ENCODE measurements around the gene FKBP7. TPM values are rescaled to one million over a fixed set of nuclear protein-coding genes. Genes with fewer than 3 reads are reported as not detected.
A peak's percentile ranks its signal among the peaks of the same experiment; 100 is the strongest.

The FKBP7 gene
- total and polyA plus RNA-seq, 4 donors: 16.7 to 59.1 (median 32.2) TPM

DNA sequence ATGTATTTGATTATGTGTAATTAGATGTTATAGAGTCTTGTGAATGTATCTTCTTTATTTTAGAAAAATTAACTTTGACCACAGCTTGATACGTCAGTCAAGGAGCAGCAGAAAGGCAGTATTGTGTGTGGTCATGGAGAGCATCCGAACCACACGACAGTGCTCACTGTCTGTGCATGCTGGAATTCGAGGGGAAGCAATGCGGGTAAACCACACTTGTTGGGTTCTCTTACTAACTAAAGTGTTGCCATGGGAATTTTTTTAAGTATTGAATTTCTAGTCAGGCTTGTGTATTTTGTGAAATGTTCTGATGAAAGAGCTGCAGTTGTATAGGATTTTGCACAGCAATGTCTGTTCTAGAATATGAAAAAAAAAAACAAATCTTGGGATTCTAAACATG, 22.5 kb downstream of the FKBP7 start:
- 58% methylated on average over 5 of the region's 5 CpGs for WGBS (ENCODE audit: insufficient coverage)
- peaks cover 9% of the 10 kb centered on the region for H3K4me1 ChIP-seq (ENCODE audit: control insufficient read depth, insufficient read depth, low read length)
- H3K27ac ChIP-seq (ENCODE audit: low read depth, low read length): no peak overlapping the region
- no peak for DNase-seq (ENCODE audit: low read depth in 4 of 6, low spot score in 6 of 6)
- no peaks in the 10 kb centered on the region for H3K9me3 ChIP-seq (ENCODE audit: control insufficient read depth, insufficient read depth, low read length)
- no peaks in the 10 kb centered on the region for H3K36me3 ChIP-seq (ENCODE audit: control insufficient read depth, insufficient read depth, low read length)
- H3K4me3 ChIP-seq (ENCODE audit: low read depth, low read length): no peak overlapping the region
- H3K27me3 ChIP-seq (ENCODE audit: control insufficient read depth, insufficient read depth, low read length): no peaks in the 10 kb centered on the region

DNA sequence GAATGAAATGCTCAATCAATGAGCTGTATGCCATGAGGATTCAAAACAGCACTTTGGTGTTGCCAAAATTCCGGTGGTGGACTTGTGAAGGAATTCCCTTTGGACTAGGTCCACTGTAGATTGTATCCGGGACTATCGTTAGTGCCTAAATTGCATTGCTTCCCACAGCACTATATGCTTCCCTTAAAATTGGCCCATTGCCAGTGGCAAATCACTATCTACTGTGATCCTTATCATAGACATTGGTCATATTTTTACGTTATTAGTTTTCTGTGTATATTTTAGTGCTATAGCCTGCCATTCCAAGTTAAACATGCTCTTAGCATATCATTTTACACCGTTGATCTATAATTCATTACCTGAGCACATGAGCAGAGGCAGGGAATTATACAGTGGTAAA, 25.5 kb downstream of the FKBP7 start:
- Histone ChIP-seq H3K36me3 (ENCODE audit: control insufficient read depth, insufficient read depth, low read length) (no peaks in the 10 kb centered on the region), H3K9me3 (ENCODE audit: control insufficient read depth, insufficient read depth, low read length) (no peaks in the 10 kb centered on the region), H3K27me3 (ENCODE audit: control insufficient read depth, insufficient read depth, low read length) (no peaks in the 10 kb centered on the region), H3K4me1 (ENCODE audit: control insufficient read depth, insufficient read depth, low read length) (peaks cover 17% of the 10 kb centered on the region), H3K4me3 (ENCODE audit: low read depth, low read length) (no peak overlapping the region), H3K27ac (ENCODE audit: low read depth, low read length) (no peak overlapping the region)
- DNase-seq (ENCODE audit: low read depth in 4 of 6, low spot score in 6 of 6): peak in 1 of 6 donors; percentile 6
- WGBS (ENCODE audit: insufficient coverage): no CpG with 5 or more reads among the region's 5 CpGs

DNA sequence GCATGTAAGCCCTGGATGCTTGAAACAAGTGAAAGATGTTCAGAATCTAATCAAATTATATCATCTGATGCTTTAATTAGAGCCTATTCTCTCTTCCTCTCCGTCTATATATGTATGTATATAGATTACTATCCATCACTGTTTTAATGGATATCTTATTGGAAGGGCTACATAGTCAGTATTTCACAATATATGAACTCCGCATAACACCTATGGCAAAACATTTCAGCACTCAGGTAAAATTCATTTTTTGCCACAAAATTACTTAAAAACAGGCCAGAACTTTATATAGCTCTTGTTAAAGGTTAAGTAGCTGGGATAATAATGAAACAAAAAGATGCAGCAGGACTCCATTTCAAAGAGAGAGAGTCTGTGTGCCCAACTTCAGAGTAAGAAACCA, 26.1 kb downstream of the FKBP7 start:
- Histone ChIP-seq H3K27ac (ENCODE audit: low read depth, low read length) (no peak overlapping the region), H3K4me3 (ENCODE audit: low read depth, low read length) (no peak overlapping the region), H3K4me1 (ENCODE audit: control insufficient read depth, insufficient read depth, low read length) (peaks cover 17% of the 10 kb centered on the region), H3K9me3 (ENCODE audit: control insufficient read depth, insufficient read depth, low read length) (no peaks in the 10 kb centered on the region), H3K36me3 (ENCODE audit: control insufficient read depth, insufficient read depth, low read length) (no peaks in the 10 kb centered on the region), H3K27me3 (ENCODE audit: control insufficient read depth, insufficient read depth, low read length) (no peaks in the 10 kb centered on the region)
- WGBS (ENCODE audit: insufficient coverage): no CpG with 5 or more reads among the region's 2 CpGs
- peak in 1 of 6 donors; percentile 8 for DNase-seq (ENCODE audit: low read depth in 4 of 6, low spot score in 6 of 6)

DNA sequence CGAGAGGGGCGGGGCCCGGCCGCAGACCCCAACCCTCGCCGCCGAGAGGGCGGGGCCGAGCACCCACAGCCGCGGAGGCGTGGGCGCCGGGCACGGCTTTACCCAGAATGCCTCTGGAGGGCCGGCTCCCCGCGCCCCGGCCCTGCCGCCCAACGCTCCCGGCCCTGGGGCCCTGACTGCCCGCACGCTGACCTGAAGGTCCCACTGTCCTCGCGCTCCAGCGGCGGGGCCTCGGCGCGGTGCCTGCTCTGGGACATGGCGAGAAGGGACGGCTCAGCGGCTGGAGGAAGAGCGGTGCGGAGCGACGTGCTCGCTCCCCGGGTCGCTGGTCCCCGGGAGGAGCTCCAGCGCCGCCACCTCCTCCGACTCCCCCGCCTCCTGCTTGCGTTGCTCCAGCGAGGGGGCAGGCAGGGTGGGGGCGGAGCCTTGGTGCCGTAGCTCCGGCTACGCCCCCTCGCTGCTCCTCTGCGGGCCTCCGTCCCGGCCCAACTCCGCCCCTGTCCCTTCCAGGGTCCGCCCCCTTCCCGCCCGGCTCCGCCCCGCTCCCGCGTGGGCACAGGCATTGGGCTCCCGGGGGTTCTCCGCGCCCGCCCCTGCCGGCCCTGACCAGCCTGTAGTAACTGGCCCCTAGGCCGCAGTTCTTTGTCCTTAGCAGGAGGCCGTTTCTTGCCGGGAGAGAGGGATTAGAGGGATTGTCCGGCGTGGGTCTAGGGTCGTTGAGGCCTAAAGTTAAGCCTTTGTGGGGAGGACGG, 27.4 kb downstream of the FKBP7 start, which contains the start of the genes PJVK and PRKRA:
Gene PJVK, plus strand, starts transcription at position 605 of the 752 bp plus-strand sequence. CDS start 2,032 bp downstream, outside the sequence.
Gene PRKRA, minus strand, starts transcription at position 402 of the 752 bp plus-strand sequence. Its CDS starts 145 bp downstream, at position 257.
- H3K4me1 ChIP-seq (ENCODE audit: control insufficient read depth, insufficient read depth, low read length): peaks cover 17% of the 10 kb centered on the region
- WGBS (ENCODE audit: insufficient coverage): under 1% methylated on average over 76 of the region's 76 CpGs
- H3K4me3 ChIP-seq (ENCODE audit: low read depth, low read length): peak within 1 kb of the TSS; percentile 90
- H3K9me3 ChIP-seq (ENCODE audit: control insufficient read depth, insufficient read depth, low read length): no peaks in the 10 kb centered on the region
- peaks cover 9% of the 10 kb centered on the region for H3K36me3 ChIP-seq (ENCODE audit: control insufficient read depth, insufficient read depth, low read length)
- H3K27ac ChIP-seq (ENCODE audit: low read depth, low read length): peak within 1 kb of the TSS; percentile 98
- peak; percentile 93 to 99 (median 94) for DNase-seq (ENCODE audit: low read depth in 4 of 6, low spot score in 6 of 6)
- H3K27me3 ChIP-seq (ENCODE audit: control insufficient read depth, insufficient read depth, low read length): no peaks in the 10 kb centered on the region

DNA sequence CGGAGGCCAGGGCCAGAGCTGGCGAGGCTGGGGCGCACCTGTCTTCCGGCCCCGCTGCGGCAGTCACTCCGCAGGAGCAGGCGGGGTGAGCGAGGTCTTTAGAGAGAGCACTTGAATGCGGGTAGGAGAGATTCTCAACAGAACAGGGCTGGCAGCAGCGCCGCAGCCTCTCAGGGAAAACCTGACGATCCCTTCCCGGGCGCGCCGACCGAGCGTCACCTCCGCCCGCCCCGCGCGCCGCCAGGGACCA, 28.0 kb downstream of the FKBP7 start:
- H3K27me3 ChIP-seq (ENCODE audit: control insufficient read depth, insufficient read depth, low read length): no peaks in the 10 kb centered on the region
- under 1% methylated on average over 25 of the region's 25 CpGs for WGBS (ENCODE audit: insufficient coverage)
- peaks cover 14% of the 10 kb centered on the region for H3K36me3 ChIP-seq (ENCODE audit: control insufficient read depth, insufficient read depth, low read length)
- no peaks in the 10 kb centered on the region for H3K9me3 ChIP-seq (ENCODE audit: control insufficient read depth, insufficient read depth, low read length)
- DNase-seq (ENCODE audit: low read depth in 4 of 6, low spot score in 6 of 6): no peak
- H3K4me1 ChIP-seq (ENCODE audit: control insufficient read depth, insufficient read depth, low read length): peaks cover 17% of the 10 kb centered on the region
- peak overlapping the region; percentile 98 for H3K27ac ChIP-seq (ENCODE audit: low read depth, low read length)
- peak overlapping the region; percentile 90 for H3K4me3 ChIP-seq (ENCODE audit: low read depth, low read length)

DNA sequence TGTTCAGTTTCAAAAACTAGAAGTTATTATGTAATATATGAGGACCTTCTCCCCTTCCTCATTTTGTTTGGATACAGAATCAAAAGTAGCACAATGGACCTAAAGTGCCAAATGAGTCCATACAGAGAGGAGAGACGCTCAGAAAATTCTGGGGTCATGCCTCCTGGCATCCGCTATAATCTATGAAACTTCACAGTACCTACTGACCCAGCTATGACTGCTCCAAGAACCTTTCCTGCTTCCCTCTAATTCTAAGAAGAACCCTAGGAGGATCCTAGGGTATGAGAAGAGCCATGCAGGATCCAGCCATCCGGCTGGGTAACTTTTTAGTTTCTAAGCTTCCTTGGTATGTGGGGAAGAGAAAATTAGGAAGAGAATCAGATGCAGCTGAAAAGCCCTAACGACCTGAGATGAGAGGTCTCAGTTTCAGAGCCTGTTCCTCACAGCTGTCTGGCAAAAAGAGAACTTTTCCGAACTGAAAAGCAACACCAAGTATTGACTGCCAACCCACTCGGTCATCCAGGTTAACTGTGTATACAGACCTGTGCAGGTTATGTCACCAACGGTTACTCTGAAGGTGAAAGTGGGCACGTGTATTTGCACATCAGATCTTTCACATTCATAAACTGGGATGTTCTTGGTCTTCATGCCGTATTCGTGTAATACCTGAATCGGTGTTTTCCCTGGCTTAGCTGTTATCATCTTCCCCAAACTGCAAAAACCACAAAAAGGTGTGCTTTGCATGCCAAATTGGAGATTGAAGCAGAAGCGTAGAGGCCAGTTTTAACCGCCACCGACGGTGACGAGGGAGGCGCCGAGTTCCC, 28.5 kb downstream of the FKBP7 start:
- Histone ChIP-seq H3K27ac (ENCODE audit: low read depth, low read length) (peak overlapping the region; percentile 98), H3K9me3 (ENCODE audit: control insufficient read depth, insufficient read depth, low read length) (no peaks in the 10 kb centered on the region), H3K4me3 (ENCODE audit: low read depth, low read length) (peak overlapping the region; percentile 90), H3K36me3 (ENCODE audit: control insufficient read depth, insufficient read depth, low read length) (peaks cover 15% of the 10 kb centered on the region), H3K4me1 (ENCODE audit: control insufficient read depth, insufficient read depth, low read length) (peaks cover 17% of the 10 kb centered on the region), H3K27me3 (ENCODE audit: control insufficient read depth, insufficient read depth, low read length) (no peaks in the 10 kb centered on the region)
- WGBS (ENCODE audit: insufficient coverage): 3% methylated on average over 14 of the region's 18 CpGs
- DNase-seq (ENCODE audit: low read depth in 4 of 6, low spot score in 6 of 6): peak in 1 of 6 donors; percentile 35

DNA sequence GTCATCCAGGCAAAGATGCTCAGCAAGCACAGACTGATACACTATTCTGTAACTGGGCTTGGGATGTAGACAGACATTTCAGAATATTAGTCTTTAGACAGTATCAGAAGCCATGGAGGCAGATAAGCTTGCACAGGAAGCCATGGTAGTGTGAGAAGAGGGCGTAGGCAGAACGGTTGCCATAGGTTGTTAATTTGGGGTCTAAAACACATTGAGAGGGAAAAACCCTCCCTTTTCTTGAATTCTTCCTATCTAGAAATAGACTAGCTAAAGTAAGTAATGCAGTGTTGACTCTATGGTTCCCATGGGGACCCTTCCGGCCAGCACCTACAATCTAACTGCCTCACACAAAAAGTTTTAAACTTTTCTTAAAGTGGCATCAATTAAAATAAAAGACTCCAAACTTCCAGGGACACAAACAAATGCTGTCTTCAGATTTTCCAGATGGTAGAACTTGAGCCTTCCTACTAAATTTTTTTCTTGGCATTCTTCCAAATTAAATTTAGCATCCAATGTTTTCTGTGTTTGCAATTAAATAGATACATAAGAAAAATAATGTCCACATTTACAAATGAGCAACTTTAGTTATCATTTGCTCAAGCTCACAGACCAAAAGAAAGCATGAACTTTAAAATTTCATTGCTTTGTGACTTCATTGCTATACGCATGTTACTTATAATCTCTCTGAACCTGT, 29.3 kb downstream of the FKBP7 start:
- no peaks in the 10 kb centered on the region for H3K9me3 ChIP-seq (ENCODE audit: control insufficient read depth, insufficient read depth, low read length)
- no peak overlapping the region for H3K27ac ChIP-seq (ENCODE audit: low read depth, low read length)
- no CpG with 5 or more reads among the region's 4 CpGs for WGBS (ENCODE audit: insufficient coverage)
- H3K4me3 ChIP-seq (ENCODE audit: low read depth, low read length): peak overlapping the region; percentile 90
- DNase-seq (ENCODE audit: low read depth in 4 of 6, low spot score in 6 of 6): peak in 2 of 6 donors; percentile 2 to 11
- peaks cover 17% of the 10 kb centered on the region for H3K4me1 ChIP-seq (ENCODE audit: control insufficient read depth, insufficient read depth, low read length)
- peaks cover 15% of the 10 kb centered on the region for H3K36me3 ChIP-seq (ENCODE audit: control insufficient read depth, insufficient read depth, low read length)
- no peaks in the 10 kb centered on the region for H3K27me3 ChIP-seq (ENCODE audit: control insufficient read depth, insufficient read depth, low read length)

DNA sequence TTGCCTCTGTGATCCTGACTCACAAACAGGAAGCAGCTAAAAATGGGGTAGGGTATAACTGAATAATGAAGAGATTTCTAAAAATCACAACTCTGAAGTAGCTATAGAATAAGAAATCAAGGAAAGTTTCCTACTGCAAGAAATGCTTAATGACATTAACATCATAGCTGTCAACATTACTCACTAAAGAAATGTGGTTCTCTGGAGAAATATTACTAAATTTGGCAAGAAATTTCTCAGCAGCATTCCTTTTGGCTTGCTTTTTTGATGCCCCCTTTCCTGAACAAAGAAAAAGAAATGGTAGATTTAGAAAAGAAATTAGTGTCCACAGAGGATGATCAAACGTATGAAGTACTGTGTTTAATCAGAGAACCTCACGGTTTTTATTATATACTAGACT, 37.0 kb downstream of the FKBP7 start:
- no peak overlapping the region for H3K4me3 ChIP-seq (ENCODE audit: low read depth, low read length)
- peaks cover 23% of the 10 kb centered on the region for H3K36me3 ChIP-seq (ENCODE audit: control insufficient read depth, insufficient read depth, low read length)
- no peak for DNase-seq (ENCODE audit: low read depth in 4 of 6, low spot score in 6 of 6)
- no CpG with 5 or more reads among the region's 2 CpGs for WGBS (ENCODE audit: insufficient coverage)
- H3K27me3 ChIP-seq (ENCODE audit: control insufficient read depth, insufficient read depth, low read length): no peaks in the 10 kb centered on the region
- no peak overlapping the region for H3K27ac ChIP-seq (ENCODE audit: low read depth, low read length)
- H3K4me1 ChIP-seq (ENCODE audit: control insufficient read depth, insufficient read depth, low read length): no peaks in the 10 kb centered on the region
- H3K9me3 ChIP-seq (ENCODE audit: control insufficient read depth, insufficient read depth, low read length): no peaks in the 10 kb centered on the region

DNA sequence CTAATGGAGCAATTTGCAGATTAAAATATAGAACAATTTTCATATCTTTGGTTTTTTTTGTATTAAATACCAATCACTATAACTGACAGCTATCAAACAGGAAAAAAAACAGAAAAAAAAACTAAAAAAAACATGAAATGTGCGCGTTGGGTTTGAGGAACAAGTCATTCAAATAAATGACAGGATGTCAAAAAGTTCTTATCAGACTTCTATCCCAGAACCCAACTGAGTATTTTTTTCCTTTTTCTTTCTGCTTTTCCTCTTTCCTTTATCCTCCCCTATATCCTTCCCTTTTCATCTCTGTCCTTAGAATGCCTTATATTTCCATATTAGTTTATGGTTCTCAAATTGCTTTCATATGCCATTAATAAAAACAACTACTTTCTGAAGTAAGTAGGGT, 41.7 kb downstream of the FKBP7 start:
- Histone ChIP-seq H3K36me3 (ENCODE audit: control insufficient read depth, insufficient read depth, low read length) (peaks cover 28% of the 10 kb centered on the region), H3K27ac (ENCODE audit: low read depth, low read length) (no peak overlapping the region)
- no CpG with 5 or more reads among the region's 2 CpGs for WGBS (ENCODE audit: insufficient coverage)

More for the DNA sequence above, 41.7 kb downstream of the FKBP7 start:
- H3K27me3 ChIP-seq (ENCODE audit: control insufficient read depth, insufficient read depth, low read length): no peaks in the 10 kb centered on the region
- DNase-seq (ENCODE audit: low read depth in 4 of 6, low spot score in 6 of 6): no peak
- no peaks in the 10 kb centered on the region for H3K9me3 ChIP-seq (ENCODE audit: control insufficient read depth, insufficient read depth, low read length)
- H3K4me1 ChIP-seq (ENCODE audit: control insufficient read depth, insufficient read depth, low read length): no peaks in the 10 kb centered on the region
- H3K4me3 ChIP-seq (ENCODE audit: low read depth, low read length): no peak overlapping the region
